Hematopoietic multipotent progenitor cell treated with erythropoietin and hydrocortisone succinate and interleukin-3 and kit ligand, for 8 days (in vitro differentiated cells): ENCODE data around the gene CDH26.
"Not testable (repeated sequence)": the region's sequence is repeated elsewhere in the genome, so short reads cannot be mapped to it uniquely, and the experiment has no call there.

Source experiments
- DNase-seq: peaks from one replicate; pipeline ENCODE4 v3.0.0-alpha.2; 2015

The CDH26 gene

DNA sequence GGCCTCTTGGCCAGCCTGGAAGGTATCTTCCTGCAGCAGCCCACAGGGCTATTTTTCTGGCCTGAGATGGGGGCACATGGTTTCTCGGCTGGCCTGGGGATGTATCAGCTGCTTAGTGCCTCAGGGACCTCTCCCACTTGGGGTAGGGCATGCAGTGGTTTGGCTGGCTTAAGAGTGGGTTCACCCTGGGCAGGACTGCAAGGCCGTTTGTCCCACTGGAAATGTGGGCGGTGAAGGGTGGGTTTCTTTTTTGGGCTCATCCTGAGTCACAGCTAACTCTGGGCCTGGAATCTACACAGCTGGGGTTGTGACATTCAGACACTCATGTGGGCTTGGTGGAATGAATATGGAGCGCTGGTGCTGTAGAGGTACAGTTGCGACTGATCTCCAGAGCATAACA is 62.0 kb downstream of the CDH26 start:
- DNase-seq: no peak

DNA sequence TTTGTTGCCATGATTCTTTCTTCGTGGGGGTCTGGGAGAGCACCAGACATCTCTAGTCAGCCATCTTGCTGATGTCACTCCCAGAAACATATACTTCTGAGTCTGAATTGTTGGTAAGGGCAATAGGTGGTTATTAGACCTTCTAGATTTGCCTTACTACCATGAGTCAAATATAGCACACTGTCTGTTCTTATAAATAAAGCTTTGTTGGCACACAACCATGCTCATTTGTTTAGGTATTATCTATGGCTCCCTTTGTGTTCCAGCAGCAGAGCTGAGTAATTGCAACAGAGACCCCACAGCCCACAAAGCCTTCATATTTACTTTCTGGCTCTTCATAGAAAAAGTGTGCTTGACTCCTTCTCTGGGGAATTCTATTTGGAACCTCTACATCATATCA is 62.9 kb downstream of the CDH26 start:
- DNase-seq: no peak

DNA sequence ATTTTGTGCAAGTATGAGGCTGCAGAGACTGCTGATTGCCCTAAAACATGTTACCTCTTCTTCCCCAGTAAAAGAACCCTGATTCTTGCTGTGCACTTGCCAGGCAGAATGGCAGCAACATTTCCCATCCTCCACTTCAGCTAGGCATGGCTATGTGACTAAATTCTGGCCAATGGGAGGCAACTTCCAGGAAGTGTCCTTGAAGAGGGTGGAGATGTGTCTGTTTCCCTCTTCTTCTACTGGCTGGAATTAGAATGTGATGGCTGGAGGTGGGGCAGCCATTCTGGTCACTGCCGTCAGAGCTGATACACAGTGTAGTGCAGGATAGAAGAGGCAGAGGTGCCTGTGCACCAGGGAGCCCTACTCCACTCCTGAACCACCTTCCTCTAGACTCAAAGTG is 64.6 kb downstream of the CDH26 start:
- DNase-seq: no peak

DNA sequence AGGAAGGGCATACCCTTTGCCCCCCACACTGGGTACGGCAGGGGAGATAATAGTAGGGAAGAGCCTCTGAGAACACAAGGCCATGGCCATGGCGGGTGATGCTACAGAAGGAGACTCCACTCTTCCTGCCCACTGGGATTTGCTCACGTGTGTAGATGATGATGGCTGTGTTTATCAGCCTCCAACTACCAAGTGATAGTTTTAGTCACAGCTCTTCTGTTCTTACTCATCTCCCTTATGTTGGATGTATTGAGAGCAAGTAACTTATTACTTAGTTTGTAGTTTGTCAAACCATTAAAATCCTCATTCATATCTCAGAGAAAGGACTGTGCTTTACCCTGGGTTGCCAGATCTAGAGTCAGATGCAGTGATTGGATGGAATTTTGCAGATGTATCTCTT is 66.0 kb downstream of the CDH26 start:
- DNase-seq: no peak

DNA sequence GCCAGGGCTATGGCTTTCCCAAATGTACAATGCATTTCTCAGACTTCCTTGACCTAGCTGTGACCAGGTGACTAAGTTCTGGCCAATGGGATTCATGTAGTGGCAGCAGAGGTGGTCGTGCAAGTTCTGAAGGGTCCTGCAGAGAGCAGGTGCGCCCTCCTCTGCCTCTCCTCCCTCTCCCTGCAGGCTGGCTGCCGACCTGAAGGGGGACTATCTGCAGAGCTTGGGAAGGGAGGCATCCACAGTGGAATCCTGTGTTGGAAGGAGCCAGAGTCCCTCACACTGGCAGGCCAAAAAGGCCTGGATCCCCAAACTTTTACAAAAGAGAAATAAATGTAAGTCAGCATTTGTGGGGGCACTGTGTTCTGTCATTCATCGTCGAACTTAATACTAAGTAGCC is 66.6 kb downstream of the CDH26 start:
- no peak for DNase-seq

DNA sequence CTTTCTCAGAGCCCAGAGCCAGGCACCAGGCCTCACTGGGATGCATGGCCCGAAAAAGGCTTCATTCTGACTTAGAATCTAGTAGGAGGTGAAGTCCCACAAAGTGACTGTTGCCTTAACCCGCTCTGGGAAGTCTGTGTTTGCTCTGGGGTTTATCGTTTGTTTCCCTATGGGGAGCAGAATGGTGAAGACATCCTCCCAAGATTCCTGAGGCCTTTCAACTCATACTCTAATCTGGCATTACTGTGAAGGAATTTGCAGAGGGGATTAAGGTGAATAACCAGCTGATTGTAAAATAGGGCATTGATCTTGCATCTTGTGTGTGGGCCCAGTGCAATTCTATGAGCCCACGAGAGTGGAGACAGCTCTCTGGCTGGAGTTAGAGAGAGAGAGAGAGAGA is 67.8 kb downstream of the CDH26 start:
- no peak for DNase-seq

DNA sequence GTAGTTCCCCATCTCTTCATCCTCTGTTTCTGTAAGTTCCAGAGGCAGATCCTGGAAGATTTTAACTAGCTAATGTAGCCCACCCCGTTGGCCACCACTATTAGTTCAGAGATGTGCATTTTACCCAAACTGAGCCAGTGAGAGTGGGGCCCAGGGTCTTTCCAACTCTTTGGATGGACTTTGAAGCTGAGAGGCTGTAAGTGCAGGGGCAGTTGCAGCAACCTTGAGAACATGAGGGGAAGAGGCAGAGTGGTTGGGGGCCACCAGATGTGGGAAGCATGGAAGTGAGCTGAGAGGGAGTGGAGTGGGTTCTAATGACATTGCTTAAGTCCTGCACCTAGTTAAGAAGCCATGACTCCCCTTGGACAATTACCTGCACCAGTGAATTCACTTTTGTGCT is 72.2 kb downstream of the CDH26 start:
- no peak for DNase-seq

DNA sequence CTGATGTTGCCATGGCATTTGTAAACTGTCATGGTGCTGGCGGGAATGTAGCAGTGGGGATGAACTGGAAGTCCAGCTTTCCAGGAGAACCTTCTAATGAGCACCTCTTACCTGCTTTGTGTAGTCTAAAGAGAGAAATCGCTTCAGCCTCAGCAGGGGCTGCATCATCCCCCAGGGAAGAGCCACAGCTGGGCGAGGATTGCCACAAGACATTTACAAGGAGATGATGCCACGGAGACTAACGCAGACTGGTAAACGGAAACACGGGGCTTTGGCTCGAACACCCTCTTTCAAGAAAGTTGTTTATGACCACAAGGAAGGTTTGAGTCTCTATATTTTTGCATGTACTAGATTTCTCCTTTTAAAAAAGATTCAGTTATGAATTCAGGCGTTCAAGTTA is 72.9 kb downstream of the CDH26 start:
- DNase-seq: no peak

DNA sequence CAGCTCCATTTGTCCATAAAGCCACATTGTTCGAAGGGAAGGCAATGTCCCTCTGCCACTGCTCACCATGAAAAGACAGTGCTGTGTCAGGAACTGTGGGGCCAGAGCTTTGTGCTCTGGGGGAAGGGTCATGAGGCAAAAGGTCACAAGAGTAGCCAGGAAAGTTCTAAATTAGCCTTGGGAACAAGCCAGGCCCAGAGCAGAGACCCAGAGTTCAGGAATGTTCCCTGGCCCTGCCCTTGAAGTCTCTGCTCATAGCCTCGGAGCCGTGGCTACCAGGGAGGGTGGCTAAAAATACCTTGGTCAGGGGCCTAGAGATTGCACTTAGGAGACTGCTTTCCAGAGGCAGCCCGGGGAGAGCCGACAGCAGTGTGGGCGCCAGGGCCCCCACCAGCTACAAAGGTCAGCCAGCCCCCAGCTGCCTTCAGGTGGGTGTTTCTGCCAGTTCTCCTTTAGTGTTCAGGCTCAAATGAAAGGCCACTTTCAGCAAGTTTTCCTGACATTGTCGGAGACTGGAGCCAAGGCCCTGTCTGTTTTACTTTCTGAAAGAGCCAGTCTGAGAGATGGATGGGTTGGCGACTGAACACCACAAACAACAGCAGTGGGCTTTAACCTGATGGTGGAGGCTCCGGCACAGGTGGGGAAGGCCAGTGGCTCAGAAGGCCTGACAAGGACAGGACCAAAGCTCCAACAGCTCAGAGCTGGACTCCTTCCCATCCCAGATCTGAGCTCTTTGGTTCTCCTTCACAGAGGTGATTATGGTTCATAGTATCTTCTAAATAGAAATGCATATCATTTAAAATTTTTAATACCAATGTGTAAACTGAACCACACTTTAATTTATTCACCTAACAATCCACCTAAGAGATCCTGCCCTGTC is 76.2 kb downstream of the CDH26 start:
- no peak for DNase-seq

DNA sequence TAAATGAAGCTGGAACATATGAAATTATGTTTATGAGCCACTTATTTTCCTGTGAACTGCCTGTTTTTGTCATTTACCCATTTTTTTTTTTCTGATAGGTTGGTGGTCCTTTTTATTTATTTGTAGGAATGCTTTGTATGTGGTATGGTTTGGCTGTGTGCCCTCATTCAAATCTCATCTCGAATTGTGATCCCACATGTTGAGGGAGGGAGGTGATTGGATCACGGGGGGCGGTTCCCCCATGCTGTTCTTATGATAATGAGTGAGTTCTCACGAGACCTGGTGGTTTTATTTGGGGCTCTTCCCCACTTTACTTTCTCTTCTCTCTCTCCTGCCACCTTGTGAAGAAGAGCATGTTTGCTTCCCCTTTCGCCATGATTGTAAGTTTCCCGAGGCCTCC is 77.3 kb downstream of the CDH26 start:
- DNase-seq: peak; percentile 12

DNA sequence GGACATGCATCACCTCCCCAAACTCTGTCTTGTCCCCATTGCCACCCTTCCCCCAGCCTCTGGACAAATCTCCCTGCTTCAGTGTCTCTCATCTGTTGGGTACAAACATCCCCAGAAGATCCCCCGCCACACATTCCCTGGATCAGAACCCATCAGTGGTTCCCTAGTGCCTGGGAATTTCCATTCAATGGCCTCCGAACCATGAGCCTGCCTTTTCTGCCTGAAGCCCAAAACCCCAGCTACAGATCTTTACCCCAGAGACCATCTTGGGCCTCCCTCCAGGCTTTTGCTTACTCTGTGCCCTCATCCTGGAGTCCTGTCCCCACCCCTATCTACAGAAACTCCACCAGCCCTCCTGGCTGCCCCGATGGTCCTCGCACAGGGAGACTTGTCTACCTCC is 78.1 kb downstream of the CDH26 start:
- no peak for DNase-seq

DNA sequence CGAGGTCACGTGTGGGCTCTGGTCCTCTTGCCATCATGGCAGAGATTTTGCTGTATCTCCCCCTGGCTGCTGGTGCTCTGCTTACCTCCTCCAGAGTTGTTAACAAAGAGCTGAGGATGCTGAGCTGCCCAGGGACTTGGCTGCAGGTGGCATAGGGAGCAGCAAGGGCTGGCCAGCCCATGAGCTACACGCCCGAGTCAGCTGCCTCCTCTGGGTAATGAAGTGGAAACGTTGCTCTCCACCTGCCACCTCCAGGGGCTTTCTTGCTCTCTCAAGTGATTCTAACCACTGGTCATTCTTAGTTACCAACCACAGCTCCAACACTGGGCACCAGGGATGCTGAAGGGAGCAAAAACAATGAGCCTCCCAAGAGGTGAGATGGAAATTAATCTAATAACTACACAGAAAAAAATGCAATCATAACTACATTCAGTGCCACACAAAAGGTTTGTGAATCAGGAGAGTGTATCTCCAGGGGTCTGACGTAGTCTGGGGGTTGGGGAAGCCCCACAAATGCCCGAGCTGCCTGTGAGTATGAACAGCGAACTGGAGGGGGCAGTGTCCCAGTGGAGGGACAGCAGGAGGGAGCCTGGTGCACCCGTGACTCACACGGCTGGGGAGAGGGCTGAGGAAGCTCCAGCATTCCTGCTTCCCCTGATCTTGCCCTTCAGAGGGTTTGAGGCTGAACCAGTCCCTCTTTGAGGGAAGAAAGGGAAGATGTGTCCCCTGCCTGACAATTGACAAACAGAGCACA is 78.7 kb downstream of the CDH26 start:
- no peak for DNase-seq

DNA sequence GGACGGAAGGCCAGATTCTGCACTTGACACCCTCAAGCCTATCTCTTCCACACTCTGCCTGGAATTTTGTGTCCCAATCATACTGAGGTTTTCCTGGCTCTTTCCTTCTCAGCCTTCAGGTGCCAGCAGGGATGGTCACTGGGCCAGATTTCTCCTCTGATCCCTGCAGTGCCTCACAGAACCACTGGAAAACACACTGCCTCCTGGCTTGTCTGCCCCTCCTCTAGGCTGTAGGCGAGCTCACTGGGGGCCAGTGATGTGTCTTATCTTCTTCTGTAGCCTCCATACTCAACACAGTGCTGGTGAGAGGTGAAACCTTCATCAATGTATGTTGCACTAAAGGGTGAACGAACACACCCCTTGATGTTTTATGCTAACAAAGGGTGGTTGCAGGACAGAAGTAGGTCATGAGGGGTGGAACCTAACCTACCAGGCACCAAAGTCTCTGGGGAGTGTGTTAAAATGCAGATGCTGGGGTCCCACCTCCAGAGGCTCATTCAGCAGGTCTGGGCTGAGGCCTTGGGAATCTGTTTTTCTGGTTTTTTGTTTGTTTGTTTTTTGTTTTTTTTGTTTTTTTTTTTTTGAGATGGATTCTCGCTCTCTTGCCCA is 80.3 kb downstream of the CDH26 start:
- no peak for DNase-seq

DNA sequence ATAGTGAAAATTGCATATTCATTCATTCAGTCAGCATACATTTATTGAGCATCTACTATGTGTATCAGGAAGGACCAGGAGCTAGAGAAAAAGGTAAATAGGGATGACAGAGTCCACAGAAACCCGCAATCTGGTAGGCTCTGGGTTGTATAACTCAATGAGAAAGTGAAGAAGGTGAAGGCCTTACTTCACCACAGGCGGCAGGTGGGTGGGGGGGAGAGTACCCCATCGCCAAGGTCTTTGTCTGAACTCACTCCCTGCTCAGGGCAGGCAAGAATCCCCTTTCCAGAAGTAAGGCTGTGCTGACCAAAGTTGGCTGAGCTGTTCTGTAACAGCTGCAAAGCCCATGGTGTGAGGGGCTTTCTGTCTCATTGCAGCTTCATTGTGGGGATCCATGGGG is 81.3 kb downstream of the CDH26 start:
- no peak for DNase-seq

DNA sequence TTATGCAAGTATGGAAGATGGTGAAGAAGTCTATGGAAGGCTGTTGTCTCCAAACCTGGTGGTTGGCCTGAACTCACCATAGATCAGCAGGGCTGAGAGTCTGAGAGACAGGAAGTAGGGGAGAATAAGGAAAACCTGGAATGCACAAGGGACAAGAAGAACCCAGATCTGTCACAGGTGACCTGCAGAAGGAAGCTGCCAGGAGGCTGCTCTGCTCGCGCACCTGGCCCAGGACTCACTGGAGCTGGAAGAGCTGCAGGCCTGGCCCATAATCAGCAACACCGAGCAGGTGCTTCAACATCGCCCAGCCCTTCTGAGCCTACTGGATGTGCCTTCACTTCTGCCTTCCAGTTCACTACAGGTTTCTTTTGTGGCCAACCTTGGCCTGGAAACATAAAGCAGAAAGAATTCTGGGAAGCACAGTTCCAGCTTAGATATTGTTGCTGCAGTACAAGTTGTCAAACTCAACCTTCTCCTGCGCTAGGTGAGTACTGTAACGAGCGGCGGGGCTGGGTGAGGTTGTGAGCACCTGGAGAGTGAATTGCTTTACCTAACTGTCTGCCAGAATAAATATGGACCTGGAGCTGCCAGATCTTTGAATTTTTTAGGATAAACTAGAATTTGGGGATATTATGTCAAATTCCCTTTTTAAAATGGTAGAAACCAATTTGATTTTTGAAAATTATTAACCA is 82.4 kb downstream of the CDH26 start:
- no peak for DNase-seq

DNA sequence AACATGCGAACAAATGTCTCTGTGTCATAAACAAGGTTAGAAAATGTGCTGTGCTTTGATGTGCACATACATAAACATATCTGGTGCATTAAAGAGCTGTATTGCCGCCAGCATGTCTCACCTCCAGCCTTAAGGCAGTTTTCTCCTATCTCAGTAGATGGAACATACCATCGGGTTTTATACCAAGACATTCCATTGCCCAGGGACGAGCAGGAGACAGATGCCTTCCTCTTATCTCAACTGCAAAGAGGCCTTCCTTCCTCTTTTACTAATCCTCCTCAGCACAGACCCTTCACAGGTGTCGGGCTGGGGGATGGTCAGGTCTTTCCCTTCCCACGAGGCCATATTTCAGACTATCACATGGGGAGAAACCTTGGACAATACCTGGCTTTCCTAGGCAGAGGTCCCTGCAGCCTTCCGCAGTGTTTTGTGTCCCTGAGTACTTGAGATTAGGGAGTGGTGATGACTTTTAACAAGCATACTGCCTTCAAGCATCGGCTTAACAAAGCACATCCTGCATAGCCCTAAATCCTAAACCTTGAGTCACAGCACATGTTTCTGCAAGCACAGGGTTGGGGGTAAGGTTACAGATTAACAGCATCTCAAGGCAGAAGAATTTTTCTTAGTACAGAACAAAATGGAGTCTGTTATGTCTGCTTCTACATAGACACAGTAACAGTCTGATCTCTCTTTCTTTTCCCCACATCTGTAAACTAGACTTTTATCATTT is 83.4 kb downstream of the CDH26 start:
- DNase-seq: not testable (repeated sequence)

DNA sequence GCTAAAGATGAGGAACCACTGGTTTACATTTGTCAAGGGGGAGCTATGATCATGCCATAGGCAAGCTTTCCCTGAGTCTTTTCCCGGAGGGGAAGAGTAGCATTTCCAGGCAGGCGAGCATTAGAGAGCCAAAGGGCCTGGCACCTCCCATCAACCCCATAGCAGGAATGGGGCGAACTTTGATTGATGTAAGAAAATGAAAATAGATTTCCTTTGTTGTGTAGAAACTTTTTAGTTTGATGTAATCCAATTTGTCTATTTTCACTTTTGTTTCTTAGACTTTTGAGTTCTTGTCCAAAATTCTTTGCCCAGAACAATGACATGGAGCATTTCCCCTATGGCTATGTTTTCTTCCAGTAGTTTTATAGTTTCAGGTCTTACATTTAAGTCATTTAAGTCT is 85.2 kb downstream of the CDH26 start:
- DNase-seq: no peak

DNA sequence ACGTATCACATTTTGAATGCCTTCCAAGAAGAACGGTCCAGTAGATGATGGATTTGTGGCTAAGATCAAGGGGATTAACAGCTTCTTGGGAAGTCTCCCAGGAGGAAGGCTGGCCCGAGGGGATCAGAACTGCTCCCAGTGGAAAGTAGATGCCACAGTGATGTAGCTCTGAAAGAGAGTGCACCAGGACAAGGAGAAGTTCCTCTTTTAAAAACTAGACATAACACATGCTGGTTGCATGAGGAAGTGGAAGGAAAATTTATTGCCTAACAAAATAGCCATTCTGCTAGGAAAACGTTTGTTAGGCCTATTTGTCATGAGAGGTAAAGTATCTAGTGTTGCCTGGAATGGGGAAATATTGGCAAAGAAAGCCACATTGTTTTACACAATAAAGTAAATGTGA is 87.8 kb downstream of the CDH26 start:
- DNase-seq: peak; percentile 2

DNA sequence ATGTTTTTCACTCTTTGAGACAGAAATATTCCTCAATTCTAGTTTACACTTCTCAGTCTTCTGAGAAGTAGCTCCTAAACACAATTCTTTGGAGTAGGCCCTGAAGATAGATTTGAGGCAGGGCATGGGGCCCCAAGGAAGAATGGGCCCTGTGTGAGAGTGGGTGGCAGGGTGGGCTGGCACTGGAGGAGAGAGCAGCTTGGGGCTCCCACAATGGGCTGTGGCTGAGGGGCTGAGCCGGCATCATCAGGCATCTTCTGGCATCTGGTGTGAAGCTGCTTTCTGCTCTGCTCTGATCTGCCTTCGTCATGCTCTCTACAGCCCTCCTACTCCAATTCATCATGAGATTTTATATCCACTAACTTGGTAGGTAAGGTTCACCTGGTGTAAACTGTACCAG is 88.2 kb downstream of the CDH26 start:
- no peak for DNase-seq

DNA sequence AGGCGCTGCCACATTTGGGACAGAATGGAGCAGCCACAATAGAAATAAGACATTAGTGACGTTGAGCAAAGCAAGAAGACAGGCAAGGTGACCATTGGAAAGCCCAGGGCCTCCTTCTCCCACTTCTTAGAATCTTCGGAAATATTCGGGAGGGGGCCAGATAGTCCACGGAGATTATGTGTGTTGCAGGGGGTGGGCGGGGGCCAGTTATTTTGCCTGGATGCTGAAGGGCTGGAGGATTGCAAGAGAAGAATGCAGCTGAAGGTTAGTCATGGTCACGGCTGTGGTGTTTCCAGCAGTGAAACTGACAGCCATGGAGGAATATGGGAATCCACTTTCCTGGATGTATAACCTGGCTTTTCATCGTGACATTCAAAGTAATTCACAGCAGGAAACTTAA is 88.6 kb downstream of the CDH26 start:
- no peak for DNase-seq

DNA sequence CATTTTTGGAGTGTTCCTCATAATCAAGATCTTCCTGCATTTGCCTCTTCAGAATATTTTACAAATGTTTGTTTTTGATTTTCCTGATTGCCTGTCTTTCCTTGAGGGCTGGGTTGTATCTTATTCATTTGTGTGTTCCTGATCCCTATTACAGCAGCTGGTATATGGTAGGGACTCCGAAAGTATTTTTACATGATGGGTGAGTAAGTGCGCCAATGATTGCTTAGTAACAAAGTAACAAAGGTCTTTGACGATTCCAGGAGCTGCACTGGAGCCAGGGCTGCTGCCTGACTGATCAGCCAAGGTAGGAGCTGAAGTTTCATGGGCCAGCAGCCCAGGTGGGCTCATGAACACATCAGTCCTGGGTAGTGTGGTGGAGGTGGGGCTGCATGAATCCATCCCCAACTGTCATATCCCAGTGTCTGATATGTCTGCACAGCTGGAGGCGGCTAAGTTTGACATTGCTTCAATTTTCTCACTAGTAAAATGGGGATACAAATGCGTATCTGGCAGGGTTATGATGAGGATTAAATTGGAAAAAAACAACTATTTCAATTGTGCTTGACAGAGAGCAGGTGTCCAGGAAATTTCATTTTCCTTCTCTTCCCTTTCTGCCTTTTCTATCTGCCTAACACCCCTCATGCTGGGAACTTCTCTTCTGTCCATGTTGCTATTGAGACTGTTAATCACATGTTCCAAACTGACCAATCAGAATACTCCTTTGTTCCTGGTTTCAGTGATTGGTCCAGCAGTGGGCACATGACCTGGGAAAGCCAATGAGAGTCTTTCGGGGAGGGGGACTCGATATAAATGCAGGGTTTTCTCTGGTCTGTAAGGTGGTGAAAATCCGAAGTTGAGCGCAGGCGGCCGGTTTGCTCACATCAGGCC is 90.7 kb downstream of the CDH26 start:
- DNase-seq: no peak

DNA sequence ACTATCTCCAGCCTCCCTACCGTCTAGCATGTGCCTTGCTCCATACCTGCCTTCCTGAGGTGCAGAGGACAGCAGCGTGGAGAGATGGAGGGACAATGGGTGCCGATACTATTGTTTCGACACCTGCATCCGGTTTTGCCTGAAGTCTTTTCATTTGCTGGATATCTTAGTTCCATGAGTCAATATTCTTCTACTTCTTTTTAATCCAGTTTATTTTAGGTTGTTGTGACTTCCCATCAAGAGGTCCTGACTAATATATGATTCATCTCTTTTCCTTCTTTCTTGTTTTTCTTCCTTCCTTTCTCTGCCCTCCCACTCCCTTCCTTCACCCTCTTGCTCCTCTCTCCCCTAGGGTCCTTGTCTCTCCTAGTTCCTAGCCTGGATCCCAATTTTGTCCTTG is 91.4 kb downstream of the CDH26 start:
- DNase-seq: no peak
